GM03348 (cell line): ENCODE results near the gene HEPACAM.

Experiments
- DNase-seq: peaks from one replicate; pipeline ENCODE4 v3.0.0; 2012; ENCODE audit warnings: low spot score

HEPACAM gene

DNA sequence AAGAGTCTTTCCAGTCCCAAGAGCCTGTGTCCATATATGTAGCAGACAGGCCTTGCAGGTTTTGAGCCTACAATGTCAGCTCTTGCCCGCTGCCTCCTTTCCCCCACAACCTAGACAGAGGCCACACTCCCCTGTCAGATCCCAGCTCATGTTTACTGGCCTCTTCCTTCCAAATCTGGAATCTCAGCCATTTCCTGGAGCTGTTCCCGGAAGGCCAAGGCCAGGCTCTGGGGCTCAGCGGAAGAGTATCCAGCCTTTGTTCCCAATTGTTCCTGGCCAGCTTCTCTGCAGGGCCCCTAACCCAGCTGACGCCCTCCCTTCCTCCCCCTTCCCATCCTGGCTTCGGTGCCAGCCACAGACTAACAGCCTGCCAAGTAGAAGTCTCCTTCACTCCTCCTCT is 37.1 kb downstream of the HEPACAM start:
- peak; percentile 54 for DNase-seq

DNA sequence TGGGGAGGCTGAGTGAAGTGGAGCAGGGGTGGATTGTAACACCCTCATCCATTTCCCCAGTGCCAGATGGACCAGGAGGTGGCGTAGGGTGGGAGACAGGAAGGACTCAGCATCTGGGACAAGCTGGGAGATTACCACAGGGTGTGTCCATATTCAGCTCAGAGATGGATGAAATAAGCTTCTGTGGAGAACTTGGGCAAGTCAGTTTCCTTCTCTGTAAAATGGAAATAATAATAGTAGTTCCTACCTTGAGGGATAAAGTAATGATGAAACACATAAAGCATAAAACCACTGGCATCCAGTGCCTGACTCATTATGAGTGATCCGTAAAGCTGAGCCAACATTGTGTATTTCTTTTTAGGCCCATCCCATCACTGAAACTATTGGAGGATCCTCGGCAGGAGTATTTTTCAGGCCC is 37.6 kb downstream of the HEPACAM start:
- DNase-seq: peak; percentile 69

DNA sequence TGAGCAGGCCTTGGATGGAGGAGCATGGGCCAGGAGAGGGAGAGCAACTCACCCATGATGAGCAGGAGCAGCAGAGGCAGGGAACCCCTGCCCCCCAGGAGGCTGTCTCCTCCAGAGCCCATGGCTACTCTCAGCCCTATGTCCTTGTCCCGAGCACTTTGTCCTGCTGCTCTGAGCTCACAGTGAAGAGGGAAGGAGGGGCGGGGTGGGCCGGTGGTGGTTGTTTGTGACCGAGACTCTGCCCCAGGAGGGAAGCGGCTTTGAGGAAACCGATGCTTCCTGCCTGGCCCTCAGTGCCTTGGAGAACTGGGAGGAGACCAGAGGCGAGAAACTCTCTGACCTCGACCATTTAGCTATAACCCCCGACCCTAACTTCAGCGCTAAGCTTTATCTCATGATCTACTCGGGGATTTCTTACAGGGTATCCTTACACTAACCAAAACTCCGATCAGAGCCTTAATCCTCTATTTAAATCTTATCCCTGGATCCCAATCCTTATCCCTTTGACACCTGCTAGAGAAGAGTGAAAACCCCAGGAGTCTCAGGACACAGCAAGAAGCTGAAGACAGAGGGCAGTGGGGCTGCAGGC is 38.1 kb downstream of the HEPACAM start, which contains the start of gene ROBO4:
TSS of gene ROBO4 (minus strand) at position 192 of the 589 bp plus-strand sequence. CDS start at position 122, 70 bp downstream.
- DNase-seq: peak; percentile 10

DNA sequence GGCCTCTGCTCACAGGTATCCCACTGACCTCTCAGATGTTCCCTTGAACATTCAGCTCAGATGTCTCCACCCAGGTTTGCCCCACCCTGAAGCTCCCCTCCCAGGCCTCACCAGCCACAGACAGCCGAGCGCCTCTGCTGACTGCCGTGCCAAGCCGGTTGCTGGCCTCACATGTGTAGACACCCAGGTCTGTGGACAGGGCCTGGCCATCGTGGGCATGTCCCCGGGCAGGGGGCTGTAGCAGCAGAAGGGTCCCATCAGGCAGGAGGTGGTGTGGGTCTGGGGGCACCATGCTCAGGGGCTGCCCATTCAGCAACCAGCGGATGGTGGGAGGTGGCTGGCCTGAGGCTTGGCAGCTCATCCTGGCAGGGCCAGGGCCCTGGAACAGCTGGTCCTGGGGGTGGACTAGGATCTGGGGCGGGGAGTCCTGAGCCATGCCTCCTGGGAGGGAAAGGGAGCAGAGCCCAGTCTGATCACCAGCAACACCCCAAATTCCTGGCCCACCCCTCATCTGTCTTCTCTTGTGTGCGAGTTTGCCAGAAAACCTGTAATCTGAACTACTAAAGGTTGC is 38.9 kb downstream of the HEPACAM start:
- peak; percentile 47 for DNase-seq

DNA sequence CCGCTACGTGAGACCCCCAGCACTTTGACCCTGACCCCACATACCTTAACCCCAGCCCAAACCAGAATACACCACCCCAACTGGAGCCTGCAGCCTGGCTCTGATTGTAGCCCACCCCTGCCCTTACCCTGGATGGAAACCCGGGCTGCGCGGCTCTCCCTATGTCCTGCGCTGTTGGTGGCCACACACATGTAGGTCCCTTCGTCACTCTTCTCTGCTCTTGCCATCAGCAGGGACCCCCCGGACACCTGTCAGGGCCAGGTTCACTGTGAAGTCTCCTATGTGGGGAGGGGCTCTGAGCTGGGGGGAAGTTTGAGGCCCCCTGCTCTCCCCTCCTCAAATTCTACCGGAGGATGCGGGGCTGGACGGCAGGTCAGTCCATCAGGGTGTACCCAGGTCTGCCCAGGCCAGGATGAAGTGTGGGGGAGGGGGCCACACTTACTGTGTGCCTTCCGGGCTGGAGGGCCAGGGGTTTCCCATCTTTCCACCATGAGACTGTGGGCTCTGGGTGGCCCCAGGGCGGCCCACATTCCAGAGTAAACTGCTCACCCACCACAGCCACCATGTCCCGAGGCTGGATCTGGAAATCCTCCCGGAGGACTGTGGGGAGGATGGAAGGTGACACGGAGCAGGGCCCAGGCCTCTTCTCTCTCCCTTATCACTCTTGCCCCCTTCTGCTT is 39.6 kb downstream of the HEPACAM start:
- peak; percentile 20 for DNase-seq

DNA sequence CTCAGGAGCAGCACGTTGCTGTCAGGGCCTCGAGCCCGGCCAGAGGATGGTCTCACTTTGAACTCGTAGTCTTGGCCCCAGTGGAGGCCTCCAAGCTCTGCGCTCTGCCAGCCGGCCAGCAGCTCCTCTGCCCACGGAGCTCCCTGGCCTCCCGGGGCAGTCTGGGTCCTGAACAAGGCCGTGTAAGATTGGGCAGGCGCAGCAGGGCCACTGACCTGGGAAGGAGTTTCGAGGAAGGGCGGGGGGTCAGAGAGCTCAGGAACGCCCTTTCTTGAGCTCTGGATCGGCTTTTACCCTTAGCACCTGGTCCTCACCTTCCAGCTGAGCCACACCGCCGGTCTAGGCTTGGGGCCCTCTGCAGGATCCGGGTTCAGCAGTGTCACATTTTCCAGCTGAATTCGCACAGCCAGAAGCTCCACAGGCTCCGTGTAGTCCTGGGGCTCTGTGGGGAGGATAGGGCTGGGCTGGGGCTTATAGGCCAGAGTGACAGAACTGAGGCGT is 40.3 kb downstream of the HEPACAM start:
- peak; percentile 1 for DNase-seq

DNA sequence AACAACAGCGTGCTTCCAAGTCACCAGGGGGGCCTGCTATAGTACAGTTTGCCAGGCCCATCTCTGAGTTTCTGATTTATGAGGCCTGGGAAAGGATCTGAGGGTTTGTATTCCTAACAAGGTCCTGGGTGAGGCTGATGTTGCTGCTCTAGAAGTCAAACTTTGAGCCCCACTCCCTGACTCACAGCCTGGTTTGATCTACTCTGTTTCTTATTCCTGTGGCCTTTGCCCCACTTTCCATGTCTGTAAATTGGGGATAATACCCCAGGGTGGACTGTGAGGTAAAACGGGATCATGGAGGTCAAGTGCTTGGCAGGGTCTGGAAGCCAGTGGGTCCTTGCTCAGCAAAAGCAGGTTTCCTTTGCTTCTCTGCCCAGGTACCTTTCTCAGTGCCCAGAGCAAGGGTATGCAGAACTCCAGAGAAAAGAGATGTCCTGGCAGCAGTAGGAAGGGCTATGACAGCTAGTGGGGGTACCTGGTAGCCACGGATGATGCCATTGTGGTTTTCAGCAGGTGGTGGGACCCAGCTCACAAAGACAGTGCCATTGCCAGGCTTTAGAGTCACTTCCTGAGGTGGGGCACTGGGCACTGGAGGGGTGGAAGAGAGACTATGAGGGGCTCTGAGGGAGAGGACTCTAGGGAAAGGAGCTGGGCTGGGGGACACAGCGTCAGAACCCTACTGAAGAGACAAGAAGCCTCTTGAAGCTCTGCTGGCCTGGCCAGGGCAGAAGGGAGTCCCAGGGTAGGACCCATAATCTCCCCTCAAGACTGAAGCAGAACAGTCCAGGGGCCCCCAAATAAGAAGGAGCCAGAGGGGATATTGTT is 41.0 kb downstream of the HEPACAM start:
- DNase-seq: no peak

DNA sequence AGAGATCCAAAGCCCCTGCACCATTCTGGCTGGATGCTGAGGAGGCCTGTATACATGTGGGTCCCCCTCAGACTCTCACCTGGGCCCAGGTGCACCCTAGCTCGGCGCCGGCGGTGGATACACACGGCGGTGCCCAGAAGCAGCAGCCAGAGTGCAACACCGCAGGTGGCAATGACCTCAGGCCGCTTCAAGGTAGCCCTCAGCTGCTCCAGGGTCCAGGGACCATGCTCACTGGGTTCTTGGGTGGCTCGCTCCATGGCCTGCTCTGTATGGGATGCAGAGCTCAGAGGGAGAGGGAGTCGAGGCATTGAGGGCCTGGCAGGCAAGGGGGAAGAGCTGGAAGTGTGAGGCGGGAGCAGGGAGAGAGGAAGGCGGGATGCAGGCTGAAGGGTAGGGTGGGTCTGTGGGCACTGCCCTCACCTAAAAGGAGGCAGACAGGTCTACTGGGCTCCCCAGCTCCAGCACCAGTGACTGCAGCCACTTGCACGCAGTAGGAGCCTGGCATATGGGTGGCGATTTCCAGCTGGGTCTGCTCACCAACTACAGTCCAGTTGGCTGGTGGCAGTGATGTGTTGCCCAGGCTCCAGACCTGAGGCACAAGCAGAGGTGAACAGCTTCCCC is 42.0 kb downstream of the HEPACAM start:
- no peak for DNase-seq

DNA sequence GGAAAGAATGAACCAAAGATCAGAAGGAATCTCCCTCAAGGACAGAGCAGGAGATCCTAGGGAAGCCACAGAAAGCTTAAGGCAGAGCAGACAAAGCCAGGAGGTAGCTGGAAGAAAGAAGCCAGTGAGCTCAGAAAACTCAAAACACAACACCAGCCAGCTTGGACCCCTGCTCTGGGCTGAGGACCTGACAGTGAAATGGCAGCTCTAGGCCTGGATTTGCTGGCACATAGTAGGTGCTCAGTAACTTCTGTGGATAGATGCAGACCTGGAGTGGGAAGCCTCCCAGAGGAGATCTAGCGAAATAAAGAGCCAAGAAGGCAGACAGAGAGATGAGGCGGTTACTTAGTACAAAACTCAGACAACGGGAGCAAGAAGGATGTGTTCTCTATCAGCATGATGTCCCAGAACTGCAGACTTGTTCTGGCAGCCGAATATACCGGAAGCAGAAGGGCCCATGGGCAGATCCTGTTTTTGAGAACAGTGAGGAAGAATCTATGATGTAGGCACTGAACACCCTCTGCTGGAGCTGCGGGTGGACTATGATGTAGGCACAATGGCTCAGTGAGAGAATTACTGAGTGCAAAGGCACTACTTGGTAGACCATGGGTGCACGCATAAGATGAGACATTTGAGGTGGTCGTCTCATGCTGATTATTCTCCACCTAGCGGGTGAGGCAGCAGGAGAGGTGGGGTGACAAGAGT is 42.9 kb downstream of the HEPACAM start:
- DNase-seq: no peak

DNA sequence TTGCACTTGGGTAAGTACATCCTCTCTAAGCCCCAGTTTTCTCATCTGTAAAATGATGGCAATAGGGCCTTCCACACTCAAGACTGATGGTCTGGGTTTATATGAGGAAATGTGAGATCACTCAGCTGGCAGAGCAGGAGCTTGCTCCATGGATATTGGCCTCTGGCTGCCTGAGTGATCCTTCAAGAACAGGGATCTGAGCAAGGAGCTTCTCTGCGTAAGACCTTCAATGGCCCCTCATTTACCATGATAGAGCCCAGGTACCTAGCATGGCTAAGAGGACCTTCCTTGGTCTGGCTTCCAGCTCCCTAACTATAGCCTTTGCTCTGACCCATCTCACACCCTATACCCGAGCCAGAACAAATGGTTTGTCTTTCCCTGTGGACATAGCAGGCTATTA is 43.7 kb downstream of the HEPACAM start:
- no peak for DNase-seq

DNA sequence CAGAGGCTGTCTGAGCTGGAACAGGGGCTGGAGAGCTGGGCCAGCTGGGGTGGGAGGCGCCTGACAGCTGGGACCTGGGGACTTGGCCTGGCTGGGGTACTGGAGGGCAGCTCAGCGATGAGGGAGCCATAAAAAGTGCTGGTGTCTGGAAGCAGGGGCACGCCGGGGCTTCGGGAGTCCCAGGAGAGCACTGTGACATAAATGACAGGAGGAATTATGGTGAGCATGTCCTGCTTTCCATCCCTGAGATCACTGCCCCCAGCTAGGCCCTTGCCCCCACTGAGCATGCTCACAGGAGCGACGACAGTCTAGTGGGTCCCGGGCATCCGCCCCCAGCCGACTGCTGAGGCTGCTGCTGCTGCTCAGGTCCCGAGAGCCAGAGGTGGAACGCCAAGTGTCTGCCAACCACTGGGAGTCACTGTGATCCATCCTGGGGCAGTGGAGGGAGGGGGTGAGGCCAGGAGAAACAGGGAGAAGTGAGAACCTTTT is 44.4 kb downstream of the HEPACAM start:
- no peak for DNase-seq

DNA sequence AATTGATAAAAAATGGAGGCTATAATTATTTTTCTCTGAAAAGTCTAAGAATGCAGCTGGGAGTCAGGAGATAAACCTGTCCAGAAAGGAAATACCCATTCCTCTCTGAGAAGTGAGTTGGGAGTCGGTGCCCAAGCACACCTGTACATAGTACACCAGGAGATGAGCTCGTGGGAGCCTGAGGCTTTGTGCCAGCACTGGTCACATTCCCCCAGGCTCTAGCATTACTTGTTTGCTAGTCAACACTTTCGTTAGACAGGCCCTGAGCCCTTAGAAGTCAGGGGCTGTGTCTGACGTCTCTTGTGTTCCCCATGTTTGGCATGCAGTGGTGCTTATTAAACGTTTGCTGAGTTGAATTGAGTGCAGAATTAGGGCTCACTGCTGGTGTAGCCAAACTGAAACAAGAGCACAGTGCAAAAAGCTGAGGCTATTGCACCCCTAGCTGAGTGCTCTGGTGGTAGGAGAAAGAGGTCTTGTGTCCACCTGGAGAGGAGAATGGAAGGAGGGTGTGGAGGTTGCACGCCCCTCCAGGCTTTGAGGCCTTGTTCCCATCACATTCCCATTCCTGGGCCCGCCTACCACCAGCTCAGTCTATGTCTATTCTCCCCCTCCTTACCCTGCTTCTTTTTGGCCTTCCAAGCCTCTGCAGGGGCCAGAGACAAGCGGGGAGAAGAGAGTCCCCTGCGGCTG is 45.0 kb downstream of the HEPACAM start:
- DNase-seq: no peak

DNA sequence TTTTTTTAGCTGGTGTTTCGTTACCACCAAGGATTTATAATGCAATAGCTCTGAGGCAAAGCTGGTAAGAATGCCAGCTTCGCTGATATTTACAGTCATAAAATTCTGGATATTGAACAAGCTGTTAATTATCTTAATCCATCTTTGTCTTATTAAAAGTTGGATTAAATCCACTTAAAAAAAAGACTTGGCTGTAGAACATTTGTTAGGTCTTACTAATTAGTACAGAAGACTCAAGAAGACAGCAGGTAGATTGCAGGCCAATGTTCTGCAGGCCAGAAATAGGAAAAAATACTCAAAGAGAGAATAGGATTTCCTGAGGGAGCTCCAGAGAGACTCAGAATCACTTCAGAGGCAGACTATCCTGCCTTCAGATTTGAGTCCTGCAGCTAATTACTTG is 45.7 kb downstream of the HEPACAM start:
- DNase-seq: no peak

DNA sequence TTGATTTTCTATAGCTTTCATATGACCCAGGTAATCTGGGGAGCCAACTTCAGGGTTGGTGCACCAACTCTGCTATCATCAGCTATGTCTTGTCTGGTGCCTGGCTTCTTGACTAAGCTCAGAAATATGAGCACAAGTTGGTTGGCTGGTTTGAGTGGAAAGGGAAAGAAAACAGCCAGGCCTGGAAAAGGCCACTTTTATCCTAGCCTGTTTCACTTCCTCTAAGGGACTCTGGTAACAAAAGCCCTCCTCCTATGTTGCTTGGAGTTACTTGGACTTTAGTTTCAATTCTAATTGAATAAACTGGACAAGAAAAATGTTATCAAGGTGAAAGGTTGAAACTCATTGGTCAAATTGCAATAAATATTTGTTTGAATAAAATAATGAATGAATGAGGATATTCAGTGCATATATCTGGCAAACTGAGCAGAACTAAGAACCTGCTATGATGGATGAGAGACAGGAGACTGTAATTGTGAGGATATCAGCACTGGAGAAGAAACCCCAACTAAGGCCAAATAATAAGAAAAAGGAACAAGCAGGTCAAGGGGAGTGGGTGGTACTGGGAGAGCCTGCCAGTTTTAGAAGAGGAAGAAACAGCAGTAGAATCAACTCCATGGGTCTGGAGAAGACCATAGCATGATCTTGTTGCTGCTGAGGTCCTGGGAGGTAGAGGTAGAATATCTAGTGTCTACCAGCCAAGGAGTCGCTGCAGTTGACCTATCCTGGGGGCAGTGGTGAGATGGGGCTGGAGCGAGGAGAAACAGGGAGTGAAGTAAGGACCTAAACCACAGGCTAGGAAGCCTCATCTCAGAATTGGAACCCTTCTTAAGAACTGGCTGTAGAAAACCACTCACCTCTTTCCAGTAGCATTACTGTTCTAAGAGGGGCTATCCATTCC is 46.4 kb downstream of the HEPACAM start:
- no peak for DNase-seq

DNA sequence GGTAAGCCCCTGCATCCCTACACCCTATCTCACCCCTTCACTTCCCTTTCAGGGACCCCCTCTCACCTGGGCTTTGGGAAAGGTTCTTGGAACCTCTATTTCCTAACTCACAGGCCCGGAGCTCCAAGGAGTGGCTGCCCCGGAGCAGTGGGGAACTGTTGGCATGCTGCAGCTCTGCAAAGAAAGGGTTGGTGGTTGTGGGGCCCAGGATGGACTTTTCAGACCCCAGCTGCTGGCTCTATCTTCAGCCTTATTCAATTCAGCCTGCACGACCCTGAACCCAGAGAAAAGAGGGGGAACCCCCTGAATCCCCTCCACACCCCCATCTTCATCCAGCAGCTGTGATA is 48.2 kb downstream of the HEPACAM start:
- DNase-seq: no peak

DNA sequence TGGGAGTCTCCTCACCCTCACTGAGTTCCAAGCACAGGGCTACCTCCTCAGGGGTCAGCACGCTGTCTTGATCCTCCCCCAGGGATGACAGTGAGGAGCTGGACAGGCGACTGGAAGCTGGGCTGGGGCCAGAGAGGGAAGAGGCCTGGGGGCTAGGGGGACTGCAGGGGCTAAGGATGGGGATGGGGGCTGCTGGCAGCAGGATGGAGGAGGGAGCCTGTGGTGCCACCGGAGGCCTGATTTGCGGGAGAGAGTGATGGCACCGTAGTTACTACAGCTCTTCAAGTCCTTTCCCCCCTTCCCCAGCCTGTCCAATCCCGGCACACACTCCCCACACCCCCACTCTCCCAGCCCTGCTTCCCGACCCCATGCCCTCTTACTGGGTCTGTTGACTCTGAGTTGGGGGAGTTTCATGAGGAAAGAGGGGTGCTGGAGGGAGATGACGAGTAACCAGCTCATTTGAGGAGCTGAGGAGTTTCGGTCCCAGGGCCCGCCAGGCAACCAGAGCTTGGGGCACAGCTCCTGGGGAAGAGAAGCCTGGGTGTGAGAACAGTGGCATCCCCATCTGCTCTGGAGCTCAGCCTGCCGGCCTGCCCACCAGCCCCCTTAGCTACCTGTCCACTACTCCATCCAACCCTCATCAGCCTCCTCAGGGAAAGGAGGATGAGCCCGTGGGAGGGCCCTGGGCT is 48.7 kb downstream of the HEPACAM start:
- no peak for DNase-seq

DNA sequence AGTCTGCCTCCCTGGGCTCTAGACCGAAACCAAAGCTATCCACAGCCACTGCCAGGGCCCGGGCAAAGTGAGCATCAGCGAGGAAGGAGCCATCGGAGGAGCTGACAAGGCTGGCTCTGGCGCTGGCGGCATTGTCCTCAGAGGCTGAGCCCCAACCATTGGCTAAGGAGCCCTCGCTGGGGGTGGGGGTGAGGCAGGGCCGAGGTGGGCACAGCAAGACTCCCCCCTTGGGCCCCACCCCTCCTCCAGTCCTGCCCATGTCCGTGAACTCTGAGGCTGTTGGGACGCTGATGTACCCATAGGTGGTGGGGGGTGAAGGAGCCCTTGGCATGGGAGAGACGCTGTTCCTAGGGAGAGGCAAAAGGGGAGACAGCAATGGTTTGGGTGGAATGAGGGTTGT is 49.4 kb downstream of the HEPACAM start:
- no peak for DNase-seq

DNA sequence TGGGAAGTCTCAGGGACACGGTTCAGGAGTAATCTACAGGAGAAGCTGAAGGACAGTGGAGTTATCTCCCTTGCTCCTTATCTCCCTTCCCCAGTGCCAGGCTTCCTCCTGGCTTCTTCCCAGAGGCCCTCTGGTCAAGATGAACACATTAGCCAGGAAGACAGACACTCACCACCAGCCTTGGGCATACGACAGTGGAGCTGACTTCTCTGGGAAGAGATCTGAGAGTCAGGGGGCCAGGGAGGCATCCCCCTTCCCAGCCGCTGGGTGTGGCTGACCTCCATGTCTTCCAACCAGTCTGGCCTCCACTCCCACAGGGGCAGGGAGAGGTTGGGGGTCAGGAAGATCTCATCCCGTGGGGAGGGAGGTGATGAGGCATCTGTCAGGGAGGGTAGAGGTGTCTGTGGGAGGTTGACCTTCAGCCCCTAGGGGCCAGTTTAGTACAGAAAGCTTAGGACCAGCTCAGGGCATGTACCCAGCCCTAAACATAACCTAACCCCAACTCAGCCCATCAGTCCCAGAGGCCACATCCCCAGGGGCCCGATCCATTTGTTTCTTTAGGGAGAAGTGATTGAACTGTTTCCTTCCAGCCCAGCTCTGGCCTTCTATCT is 50.9 kb downstream of the HEPACAM start:
- DNase-seq: no peak

DNA sequence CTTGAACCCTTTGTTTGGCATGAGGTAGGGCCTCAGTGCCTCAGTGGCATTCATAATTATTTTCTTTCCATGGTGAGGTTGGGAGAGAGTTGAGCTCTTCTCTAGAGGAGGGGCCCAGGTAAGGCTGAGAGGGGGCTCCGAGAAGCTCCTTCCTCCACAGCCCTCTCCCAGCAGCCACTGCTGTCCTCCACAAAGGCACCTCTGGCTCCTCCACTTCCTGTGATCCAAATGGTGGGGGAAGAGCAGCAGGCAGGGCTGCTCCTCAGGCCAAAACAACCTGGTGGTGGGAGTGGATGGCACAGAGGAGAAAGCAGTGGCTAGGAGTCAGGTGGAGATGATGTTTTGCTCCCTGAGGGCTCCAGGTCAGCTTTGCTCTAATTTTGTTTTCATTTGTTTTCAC is 51.5 kb downstream of the HEPACAM start:
- DNase-seq: no peak
